Measurements from ENCODE around the gene ECM1. TPM values are rescaled to one million over a fixed set of nuclear protein-coding genes. Genes with fewer than 3 reads are reported as not detected.

Gene ECM1
- total and polyA plus RNA-seq, 2 experiments from 2014 or later, result 0.74 to 1.1 TPM

DNA sequence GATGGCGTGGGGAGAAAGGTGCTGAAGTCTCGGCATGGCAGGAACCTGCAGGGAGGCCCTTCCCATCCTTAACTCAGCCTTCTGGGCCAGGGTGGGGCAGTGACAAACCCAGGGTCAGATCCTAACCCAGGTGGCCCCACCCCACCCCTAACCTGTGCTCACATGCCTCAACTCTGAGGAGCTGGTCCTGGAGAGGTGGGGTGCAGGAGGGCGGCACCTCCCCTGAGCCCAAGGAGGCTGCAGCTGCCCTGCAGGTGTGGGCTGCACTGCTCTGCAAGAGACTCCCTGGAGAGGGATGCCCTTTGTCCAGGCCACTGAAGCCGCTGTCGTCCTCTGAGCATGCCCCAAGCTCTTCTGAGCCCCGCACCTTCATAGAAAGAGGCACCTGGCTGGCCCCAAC lies 26.1 kb downstream of the ECM1 start:
- Mint-ChIP-seq H3K4me1 (peaks cover 28% of the 10 kb centered on the region), H3K27me3 (ENCODE audit: insufficient read depth, low read depth, poor library complexity) (peaks cover 4% of the 10 kb centered on the region), H3K36me3 (ENCODE audit: low read depth) (no peaks in the 10 kb centered on the region), H3K27ac (no peak overlapping the region), H3K9me3 (no peaks in the 10 kb centered on the region), H3K4me3 (no peak overlapping the region)
- H3K27ac ChIP-seq (ENCODE audit: low read depth), result no peak overlapping the region
- H3K4me3 ChIP-seq, result no peak overlapping the region
- H2AFZ ChIP-seq, result peak overlapping the region; percentile 56; the same call in 1 of the 2 replicates
- no peak for DNase-seq (ENCODE audit: low spot score)
- no peaks in the 10 kb centered on the region for H3K9me2 ChIP-seq (ENCODE audit: insufficient read depth)
- H3F3A ChIP-seq (replicated peaks; ENCODE audit: low read depth), result peaks cover 7% of the 10 kb centered on the region; the same call in 1 of the 2 replicates
- H3K79me2 ChIP-seq (replicated peaks; ENCODE audit: insufficient read depth), result no peaks in the 10 kb centered on the region
- H4K20me1 ChIP-seq (replicated peaks; ENCODE audit: insufficient read depth), result no peaks in the 10 kb centered on the region
- H3K36me3 ChIP-seq (ENCODE audit: insufficient read depth), result no peaks in the 10 kb centered on the region
- TF ChIP-seq ZNF114 (CRISPR knock-in tag; IDR thresholded peaks at IDR 0.05) (no peak), EZH2phosphoT487 (IDR thresholded peaks at IDR 0.05; ENCODE audit: unreplicated experiment) (no peak), NANOG (IDR thresholded peaks at IDR 0.05; ENCODE audit: borderline replicate concordance) (no peak), ZNF331 (CRISPR knock-in tag; IDR thresholded peaks at IDR 0.05; ENCODE audit: low read depth) (no peak), STAT1 (IDR thresholded peaks at IDR 0.05; ENCODE audit: unreplicated experiment) (no peak), CREB1 (CRISPR knock-in tag; IDR thresholded peaks at IDR 0.05; ENCODE audit: low read depth) (no peak), REST (IDR thresholded peaks at IDR 0.05; ENCODE audit: unreplicated experiment) (no peak), POLR2AphosphoS5 (IDR thresholded peaks at IDR 0.05; ENCODE audit: low read depth) (no peak), EZH2 (IDR thresholded peaks at IDR 0.05; ENCODE audit: low read depth, unreplicated experiment) (no peak), JUNB (IDR thresholded peaks at IDR 0.05; ENCODE audit: unreplicated experiment) (no peak)
- TF ChIP-seq, protein P1, sequence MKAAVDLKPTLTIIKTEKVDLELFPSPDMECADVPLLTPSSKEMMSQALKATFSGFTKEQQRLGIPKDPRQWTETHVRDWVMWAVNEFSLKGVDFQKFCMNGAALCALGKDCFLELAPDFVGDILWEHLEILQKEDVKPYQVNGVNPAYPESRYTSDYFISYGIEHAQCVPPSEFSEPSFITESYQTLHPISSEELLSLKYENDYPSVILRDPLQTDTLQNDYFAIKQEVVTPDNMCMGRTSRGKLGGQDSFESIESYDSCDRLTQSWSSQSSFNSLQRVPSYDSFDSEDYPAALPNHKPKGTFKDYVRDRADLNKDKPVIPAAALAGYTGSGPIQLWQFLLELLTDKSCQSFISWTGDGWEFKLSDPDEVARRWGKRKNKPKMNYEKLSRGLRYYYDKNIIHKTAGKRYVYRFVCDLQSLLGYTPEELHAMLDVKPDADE (IDR thresholded peaks at IDR 0.05), result no peak
- TF ChIP-seq, protein P2, sequence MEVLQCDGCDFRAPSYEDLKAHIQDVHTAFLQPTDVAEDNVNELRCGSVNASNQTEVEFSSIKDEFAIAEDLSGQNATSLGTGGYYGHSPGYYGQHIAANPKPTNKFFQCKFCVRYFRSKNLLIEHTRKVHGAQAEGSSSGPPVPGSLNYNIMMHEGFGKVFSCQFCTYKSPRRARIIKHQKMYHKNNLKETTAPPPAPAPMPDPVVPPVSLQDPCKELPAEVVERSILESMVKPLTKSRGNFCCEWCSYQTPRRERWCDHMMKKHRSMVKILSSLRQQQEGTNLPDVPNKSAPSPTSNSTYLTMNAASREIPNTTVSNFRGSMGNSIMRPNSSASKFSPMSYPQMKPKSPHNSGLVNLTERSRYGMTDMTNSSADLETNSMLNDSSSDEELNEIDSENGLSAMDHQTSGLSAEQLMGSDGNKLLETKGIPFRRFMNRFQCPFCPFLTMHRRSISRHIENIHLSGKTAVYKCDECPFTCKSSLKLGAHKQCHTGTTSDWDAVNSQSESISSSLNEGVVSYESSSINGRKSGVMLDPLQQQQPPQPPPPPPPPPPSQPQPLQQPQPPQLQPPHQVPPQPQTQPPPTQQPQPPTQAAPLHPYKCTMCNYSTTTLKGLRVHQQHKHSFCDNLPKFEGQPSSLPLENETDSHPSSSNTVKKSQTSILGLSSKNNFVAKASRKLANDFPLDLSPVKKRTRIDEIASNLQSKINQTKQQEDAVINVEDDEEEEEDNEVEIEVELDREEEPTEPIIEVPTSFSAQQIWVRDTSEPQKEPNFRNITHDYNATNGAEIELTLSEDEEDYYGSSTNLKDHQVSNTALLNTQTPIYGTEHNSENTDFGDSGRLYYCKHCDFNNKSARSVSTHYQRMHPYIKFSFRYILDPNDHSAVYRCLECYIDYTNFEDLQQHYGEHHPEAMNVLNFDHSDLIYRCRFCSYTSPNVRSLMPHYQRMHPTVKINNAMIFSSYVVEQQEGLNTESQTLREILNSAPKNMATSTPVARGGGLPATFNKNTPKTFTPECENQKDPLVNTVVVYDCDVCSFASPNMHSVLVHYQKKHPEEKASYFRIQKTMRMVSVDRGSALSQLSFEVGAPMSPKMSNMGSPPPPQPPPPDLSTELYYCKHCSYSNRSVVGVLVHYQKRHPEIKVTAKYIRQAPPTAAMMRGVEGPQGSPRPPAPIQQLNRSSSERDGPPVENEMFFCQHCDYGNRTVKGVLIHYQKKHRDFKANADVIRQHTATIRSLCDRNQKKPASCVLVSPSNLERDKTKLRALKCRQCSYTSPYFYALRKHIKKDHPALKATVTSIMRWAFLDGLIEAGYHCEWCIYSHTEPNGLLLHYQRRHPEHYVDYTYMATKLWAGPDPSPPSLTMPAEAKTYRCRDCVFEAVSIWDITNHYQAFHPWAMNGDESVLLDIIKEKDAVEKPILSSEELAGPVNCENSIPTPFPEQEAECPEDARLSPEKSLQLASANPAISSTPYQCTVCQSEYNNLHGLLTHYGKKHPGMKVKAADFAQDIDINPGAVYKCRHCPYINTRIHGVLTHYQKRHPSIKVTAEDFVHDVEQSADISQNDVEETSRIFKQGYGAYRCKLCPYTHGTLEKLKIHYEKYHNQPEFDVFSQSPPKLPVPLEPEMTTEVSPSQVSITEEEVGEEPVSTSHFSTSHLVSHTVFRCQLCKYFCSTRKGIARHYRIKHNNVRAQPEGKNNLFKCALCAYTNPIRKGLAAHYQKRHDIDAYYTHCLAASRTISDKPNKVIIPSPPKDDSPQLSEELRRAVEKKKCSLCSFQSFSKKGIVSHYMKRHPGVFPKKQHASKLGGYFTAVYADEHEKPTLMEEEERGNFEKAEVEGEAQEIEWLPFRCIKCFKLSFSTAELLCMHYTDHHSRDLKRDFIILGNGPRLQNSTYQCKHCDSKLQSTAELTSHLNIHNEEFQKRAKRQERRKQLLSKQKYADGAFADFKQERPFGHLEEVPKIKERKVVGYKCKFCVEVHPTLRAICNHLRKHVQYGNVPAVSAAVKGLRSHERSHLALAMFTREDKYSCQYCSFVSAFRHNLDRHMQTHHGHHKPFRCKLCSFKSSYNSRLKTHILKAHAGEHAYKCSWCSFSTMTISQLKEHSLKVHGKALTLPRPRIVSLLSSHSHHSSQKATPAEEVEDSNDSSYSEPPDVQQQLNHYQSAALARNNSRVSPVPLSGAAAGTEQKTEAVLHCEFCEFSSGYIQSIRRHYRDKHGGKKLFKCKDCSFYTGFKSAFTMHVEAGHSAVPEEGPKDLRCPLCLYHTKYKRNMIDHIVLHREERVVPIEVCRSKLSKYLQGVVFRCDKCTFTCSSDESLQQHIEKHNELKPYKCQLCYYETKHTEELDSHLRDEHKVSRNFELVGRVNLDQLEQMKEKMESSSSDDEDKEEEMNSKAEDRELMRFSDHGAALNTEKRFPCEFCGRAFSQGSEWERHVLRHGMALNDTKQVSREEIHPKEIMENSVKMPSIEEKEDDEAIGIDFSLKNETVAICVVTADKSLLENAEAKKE (CRISPR knock-in tag; IDR thresholded peaks at IDR 0.05), result no peak
- TF ChIP-seq, protein P3, sequence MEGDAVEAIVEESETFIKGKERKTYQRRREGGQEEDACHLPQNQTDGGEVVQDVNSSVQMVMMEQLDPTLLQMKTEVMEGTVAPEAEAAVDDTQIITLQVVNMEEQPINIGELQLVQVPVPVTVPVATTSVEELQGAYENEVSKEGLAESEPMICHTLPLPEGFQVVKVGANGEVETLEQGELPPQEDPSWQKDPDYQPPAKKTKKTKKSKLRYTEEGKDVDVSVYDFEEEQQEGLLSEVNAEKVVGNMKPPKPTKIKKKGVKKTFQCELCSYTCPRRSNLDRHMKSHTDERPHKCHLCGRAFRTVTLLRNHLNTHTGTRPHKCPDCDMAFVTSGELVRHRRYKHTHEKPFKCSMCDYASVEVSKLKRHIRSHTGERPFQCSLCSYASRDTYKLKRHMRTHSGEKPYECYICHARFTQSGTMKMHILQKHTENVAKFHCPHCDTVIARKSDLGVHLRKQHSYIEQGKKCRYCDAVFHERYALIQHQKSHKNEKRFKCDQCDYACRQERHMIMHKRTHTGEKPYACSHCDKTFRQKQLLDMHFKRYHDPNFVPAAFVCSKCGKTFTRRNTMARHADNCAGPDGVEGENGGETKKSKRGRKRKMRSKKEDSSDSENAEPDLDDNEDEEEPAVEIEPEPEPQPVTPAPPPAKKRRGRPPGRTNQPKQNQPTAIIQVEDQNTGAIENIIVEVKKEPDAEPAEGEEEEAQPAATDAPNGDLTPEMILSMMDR (conservative IDR thresholded peaks at IDR 0.05; ENCODE audit: low read depth in 2 of 2), result no peak
- H3K27me3 ChIP-seq (ENCODE audit: insufficient read depth), result no peaks in the 10 kb centered on the region
- ATAC-seq, result peak; percentile 10
- peaks cover 7% of the 10 kb centered on the region; the same call in 1 of the 2 replicates for H3K4me1 ChIP-seq (ENCODE audit: insufficient read depth)
- no peak overlapping the region for H3K4me2 ChIP-seq
